ENCODE data around the gene DDX1.
"Not testable (repeated sequence)": the region's sequence is repeated elsewhere in the genome, so short reads cannot be mapped to it uniquely, and the experiment has no call there.

DDX1 gene

GRCh38 chr2:15666861-15667808, 75.5 kb downstream of the DDX1 start:
- DNase-seq = no peak

- DNase-seq = no peak
Measured at GRCh38 chr2:15667809-15668556, 76.3 kb downstream of the DDX1 start.

GRCh38 chr2:15668611-15669305, 77.1 kb downstream of the DDX1 start:
- no peak for DNase-seq

- no peak for DNase-seq
Measured at GRCh38 chr2:15669375-15669910, 77.8 kb downstream of the DDX1 start.

GRCh38 chr2:15670469-15670868, 78.8 kb downstream of the DDX1 start:
- no peak for DNase-seq

GRCh38 chr2:15670981-15671380, 79.3 kb downstream of the DDX1 start:
- no peak for DNase-seq

- DNase-seq = no peak
Measured at GRCh38 chr2:15671409-15671808, 79.7 kb downstream of the DDX1 start.

- DNase-seq = no peak
Measured at GRCh38 chr2:15671842-15672815, 80.5 kb downstream of the DDX1 start.

GRCh38 chr2:15672961-15673918, 81.6 kb downstream of the DDX1 start:
- DNase-seq = no peak

- DNase-seq = no peak
Measured at GRCh38 chr2:15673919-15674636, 82.4 kb downstream of the DDX1 start.

- no peak for DNase-seq
Measured at GRCh38 chr2:15674637-15675455, 83.2 kb downstream of the DDX1 start.

GRCh38 chr2:15675456-15676195, 84.0 kb downstream of the DDX1 start:
- DNase-seq = no peak

- no peak for DNase-seq
Measured at GRCh38 chr2:15677141-15677843, 85.6 kb downstream of the DDX1 start.

GRCh38 chr2:15678346-15678745, 86.7 kb downstream of the DDX1 start:
- DNase-seq = no peak

GRCh38 chr2:15678909-15679308, 87.2 kb downstream of the DDX1 start:
- no peak for DNase-seq

GRCh38 chr2:15679386-15679924, 87.8 kb downstream of the DDX1 start:
- DNase-seq = no peak

GRCh38 chr2:15680132-15680531, 88.5 kb downstream of the DDX1 start:
- not testable (repeated sequence) for DNase-seq

Data from activated naive CD4-positive, alpha-beta T cell (primary cell).